ENCODE results near the gene PLA2G2D. TPM values are rescaled to one million over a fixed set of nuclear protein-coding genes. Genes with fewer than 3 reads are reported as not detected.

PLA2G2D gene
- total and polyA plus RNA-seq, 10 of the 15 experiments (the other 5 are each of a cell fraction or from before 2014, with no cell fraction given): 0.06 to 0.38 (median 0.16) TPM; not detected in 2

DNA sequence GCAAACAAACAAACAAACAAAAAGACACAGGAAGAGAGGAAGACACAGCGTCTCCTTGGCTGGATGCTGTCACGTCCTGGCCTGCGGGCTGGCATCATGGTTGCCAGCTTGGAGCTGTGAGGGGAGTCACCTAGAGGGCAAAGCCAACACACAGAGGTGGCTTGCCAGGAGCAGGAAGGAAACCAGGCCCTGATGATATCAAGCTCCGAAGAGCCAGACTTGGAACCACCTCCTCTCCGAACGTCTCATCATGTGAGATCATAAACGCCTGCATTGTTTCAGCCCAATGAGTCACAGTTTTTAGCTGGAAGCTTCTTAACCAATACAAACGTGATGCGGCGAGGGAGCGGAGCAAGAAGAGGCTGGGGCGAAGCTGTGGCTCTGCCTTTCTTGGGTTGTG lies 8.7 kb downstream of the PLA2G2D start:
- DNase-seq (ENCODE audit: low read depth, low spot score): no peak
- H2AFZ ChIP-seq (ENCODE audit: control insufficient read depth, low read depth, low read length): no peak overlapping the region
- no peak overlapping the region for H3K9ac ChIP-seq (ENCODE audit: control insufficient read depth, insufficient read depth, low read length)
- intact Hi-C loops (cut with micrococcal nuclease; ENCODE audit: unreplicated experiment): no loop called here
- no peak overlapping the region for H3K4me2 ChIP-seq (ENCODE audit: control insufficient read depth, insufficient read depth)
- TF ChIP-seq MTA3 (IDR thresholded peaks at IDR 0.05; ENCODE audit: borderline replicate concordance, low read length) (no peak), YY1 (IDR thresholded peaks at IDR 0.05; ENCODE audit: low read depth, low read length) (no peak), RCOR1 (conservative IDR thresholded peaks at IDR 0.05; ENCODE audit: low read depth, low read length) (no peak), RUNX3 (IDR thresholded peaks at IDR 0.05; ENCODE audit: low read length) (no peak), NR2C2 (IDR thresholded peaks at IDR 0.05; ENCODE audit: borderline replicate concordance, control insufficient read depth, insufficient read length, low read depth) (no peak), SUPT20H (IDR thresholded peaks at IDR 0.05; ENCODE audit: borderline replicate concordance, control insufficient read depth, low read depth, low read length) (no peak), SMAD1 (IDR thresholded peaks at IDR 0.05; ENCODE audit: low read depth, partially characterized antibody) (no peak), ZNF384 (IDR thresholded peaks at IDR 0.05; ENCODE audit: borderline replicate concordance, low read depth, low read length) (no peak), SPI1 (IDR thresholded peaks at IDR 0.05; ENCODE audit: borderline replicate concordance, insufficient read depth, low read depth, low read length) (no peak), NFYB (IDR thresholded peaks at IDR 0.05; ENCODE audit: insufficient read depth, low read depth, low read length) (no peak), POLR2AphosphoS5 (IDR thresholded peaks at IDR 0.05; ENCODE audit: low read length) (no peak)
- TF ChIP-seq, protein P1, sequence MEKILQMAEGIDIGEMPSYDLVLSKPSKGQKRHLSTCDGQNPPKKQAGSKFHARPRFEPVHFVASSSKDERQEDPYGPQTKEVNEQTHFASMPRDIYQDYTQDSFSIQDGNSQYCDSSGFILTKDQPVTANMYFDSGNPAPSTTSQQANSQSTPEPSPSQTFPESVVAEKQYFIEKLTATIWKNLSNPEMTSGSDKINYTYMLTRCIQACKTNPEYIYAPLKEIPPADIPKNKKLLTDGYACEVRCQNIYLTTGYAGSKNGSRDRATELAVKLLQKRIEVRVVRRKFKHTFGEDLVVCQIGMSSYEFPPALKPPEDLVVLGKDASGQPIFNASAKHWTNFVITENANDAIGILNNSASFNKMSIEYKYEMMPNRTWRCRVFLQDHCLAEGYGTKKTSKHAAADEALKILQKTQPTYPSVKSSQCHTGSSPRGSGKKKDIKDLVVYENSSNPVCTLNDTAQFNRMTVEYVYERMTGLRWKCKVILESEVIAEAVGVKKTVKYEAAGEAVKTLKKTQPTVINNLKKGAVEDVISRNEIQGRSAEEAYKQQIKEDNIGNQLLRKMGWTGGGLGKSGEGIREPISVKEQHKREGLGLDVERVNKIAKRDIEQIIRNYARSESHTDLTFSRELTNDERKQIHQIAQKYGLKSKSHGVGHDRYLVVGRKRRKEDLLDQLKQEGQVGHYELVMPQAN (conservative IDR thresholded peaks at IDR 0.05): no peak
- H3K27ac ChIP-seq (ENCODE audit: control insufficient read depth, insufficient read depth): no peak overlapping the region
- H3K9me3 ChIP-seq (replicated peaks; ENCODE audit: control insufficient read depth, insufficient read depth, low read length): no peaks in the 10 kb centered on the region
- H3K36me3 ChIP-seq (ENCODE audit: control insufficient read depth in 2 of 2, insufficient read depth in 2 of 2, low read length in 1 of 2): no peaks in the 10 kb centered on the region
- SMC1A ChIA-PET (ENCODE audit: uncharacterized antibody, unreplicated experiment): interaction anchor here (1.5 kb wide), 1 partner anchor 15 kb away, joined by 3 read pairs; no protein-coding TSS in a partner anchor
- no peaks in the 10 kb centered on the region for H4K20me1 ChIP-seq (ENCODE audit: control insufficient read depth, insufficient read depth)
- in situ Hi-C loops (cut with MboI): no loop called here
- ATAC-seq: no peak
- no peaks in the 10 kb centered on the region for H3K27me3 ChIP-seq (replicated peaks in 1 of 2; ENCODE audit: control insufficient read depth in 2 of 2, insufficient read depth in 2 of 2, low read length in 1 of 2)
- RAD21 ChIA-PET (ENCODE audit: unreplicated experiment): no interaction called here
- no peak overlapping the region for H3K4me3 ChIP-seq
- no peak for FAIRE-seq
- WGBS (ENCODE audit: insufficient coverage, insufficient replicate concordance, low lambda C conversion rate, missing lambda C conversion rate): 83% methylated on average over 12 of the region's 12 CpGs
- no peaks in the 10 kb centered on the region for H3K79me2 ChIP-seq (ENCODE audit: control insufficient read depth, insufficient read depth, low read length)
- no peaks in the 10 kb centered on the region; the same call in 1 of the 2 replicates for H3K4me1 ChIP-seq (ENCODE audit: control insufficient read depth, insufficient read depth, low read length)
- BruUV-seq (replicated peaks): no TSS peak
- CTCF ChIA-PET: interaction anchor here (1.1 to 1.3 kb wide), 3 partner anchors 9 to 41 kb away, joined by 3 to 4 read pairs (median 4); no protein-coding TSS in a partner anchor
- POLR2A ChIA-PET: no interaction called here
